B cell (primary cell): ENCODE measurements around the gene MID1.

ENCODE experiments used
- EZH2 ChIP-seq: IDR thresholded peaks from 2 replicates; pipeline ENCODE4 v1.6.1; 2012; ENCODE audit warnings: borderline replicate concordance, low read depth, mild to moderate bottlenecking, moderate library complexity, low read length; ENCODE audit not compliant: insufficient read depth, poor library complexity, severe bottlenecking
- TF ChIP-seq, protein P1 (sequence below): fragments of 200-600 bp; IDR thresholded peaks from one replicate; pipeline ENCODE4 v1.8.0; 2022; ENCODE audit warnings: antibody characterized with exemption, mild to moderate bottlenecking

DNA sequence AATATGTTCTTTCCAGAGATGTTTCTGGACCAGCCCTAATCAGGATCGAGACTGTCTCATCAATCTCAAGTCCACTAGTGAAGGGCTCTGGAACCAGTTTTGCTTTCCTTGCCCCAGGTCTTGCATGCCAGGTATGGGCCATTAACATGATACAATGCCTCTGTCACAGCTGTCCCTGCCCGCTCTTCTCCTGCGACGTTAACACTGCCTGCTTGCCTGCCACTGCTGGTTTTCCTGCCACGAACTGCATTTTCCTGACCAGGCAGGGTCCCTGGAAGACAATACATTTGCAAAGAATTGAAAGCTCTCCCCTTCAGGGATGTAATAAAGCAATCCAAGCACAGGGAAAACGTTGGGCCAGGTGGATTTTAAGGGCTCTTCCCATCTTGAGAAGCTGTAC is 200.3 kb downstream of the MID1 start:
- TF ChIP-seq, protein P1, sequence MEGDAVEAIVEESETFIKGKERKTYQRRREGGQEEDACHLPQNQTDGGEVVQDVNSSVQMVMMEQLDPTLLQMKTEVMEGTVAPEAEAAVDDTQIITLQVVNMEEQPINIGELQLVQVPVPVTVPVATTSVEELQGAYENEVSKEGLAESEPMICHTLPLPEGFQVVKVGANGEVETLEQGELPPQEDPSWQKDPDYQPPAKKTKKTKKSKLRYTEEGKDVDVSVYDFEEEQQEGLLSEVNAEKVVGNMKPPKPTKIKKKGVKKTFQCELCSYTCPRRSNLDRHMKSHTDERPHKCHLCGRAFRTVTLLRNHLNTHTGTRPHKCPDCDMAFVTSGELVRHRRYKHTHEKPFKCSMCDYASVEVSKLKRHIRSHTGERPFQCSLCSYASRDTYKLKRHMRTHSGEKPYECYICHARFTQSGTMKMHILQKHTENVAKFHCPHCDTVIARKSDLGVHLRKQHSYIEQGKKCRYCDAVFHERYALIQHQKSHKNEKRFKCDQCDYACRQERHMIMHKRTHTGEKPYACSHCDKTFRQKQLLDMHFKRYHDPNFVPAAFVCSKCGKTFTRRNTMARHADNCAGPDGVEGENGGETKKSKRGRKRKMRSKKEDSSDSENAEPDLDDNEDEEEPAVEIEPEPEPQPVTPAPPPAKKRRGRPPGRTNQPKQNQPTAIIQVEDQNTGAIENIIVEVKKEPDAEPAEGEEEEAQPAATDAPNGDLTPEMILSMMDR = no peak
- no peak for TF ChIP-seq EZH2
